ENCODE measurements around the gene IRF9. TPM values are rescaled to one million over a fixed set of nuclear protein-coding genes. Genes with fewer than 3 reads are reported as not detected.

IRF9 gene
- total and polyA plus RNA-seq, 2 of the 13 experiments (the other 11 are each of a cell fraction or from before 2014, with no cell fraction given) = 14.9 to 49.7 TPM

DNA sequence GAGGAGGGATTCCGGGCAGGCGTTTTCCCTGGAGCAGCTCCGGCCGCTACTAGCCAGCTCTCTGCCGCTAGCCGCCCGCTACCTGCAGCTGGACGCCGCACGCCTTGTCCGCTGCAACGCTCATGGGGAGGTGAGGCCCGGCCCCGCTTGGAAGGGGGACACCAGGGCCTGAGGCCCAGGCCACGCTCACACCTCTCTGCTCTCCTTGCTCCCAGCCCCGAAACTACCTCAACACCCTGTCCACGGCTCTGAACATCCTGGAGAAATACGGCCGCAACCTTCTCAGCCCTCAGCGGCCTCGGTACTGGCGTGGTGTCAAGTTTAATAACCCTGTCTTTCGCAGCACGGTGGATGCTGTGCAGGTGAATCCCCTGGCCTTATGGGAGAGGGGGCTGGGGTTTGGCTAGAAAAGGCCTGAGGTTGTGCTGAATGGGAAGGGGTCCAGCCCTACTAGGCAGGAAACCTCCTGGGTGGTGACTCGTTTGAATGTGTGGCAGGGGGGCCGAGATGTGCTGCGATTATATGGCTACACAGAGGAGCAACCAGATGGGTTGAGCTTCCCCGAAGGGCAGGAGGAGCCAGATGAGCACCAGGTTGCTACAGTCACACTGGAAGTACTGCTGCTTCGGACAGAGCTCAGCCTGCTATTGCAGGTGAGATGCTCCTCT, 13.2 kb upstream of the IRF9 start (continued):
- TF ChIP-seq AKNA (CRISPR knock-in tag; IDR thresholded peaks at IDR 0.05; ENCODE audit: borderline replicate concordance) = no peak
- peak; percentile 75; the same call in 1 of the 2 replicates for TF ChIP-seq ZNF761 (CRISPR knock-in tag; conservative IDR thresholded peaks at IDR 0.05)
- TF ChIP-seq MTERF4 (CRISPR knock-in tag; IDR thresholded peaks at IDR 0.05) = no peak
- TF ChIP-seq GPN1 (CRISPR knock-in tag; IDR thresholded peaks at IDR 0.05; ENCODE audit: borderline replicate concordance) = peak; percentile 89
- no peak for TF ChIP-seq ZNF34 (CRISPR knock-in tag; IDR thresholded peaks at IDR 0.05; ENCODE audit: borderline replicate concordance)
- TF ChIP-seq CBFB (CRISPR knock-in tag; IDR thresholded peaks at IDR 0.05) = no peak
- no peak for TF ChIP-seq ZMYM4 (CRISPR knock-in tag; IDR thresholded peaks at IDR 0.05)
- no peak for TF ChIP-seq ZNF264 (CRISPR knock-in tag; IDR thresholded peaks at IDR 0.05)
- TF ChIP-seq ARNT2 (CRISPR knock-in tag; IDR thresholded peaks at IDR 0.05; ENCODE audit: low read depth) = 0 out of 2 replicates have a peak, but pooled peaks have one; percentile 4
- no peak for TF ChIP-seq MIXL1 (CRISPR knock-in tag; IDR thresholded peaks at IDR 0.05)
- no peak for TF ChIP-seq MYPOP (CRISPR knock-in tag; IDR thresholded peaks at IDR 0.05)
- TF ChIP-seq THYN1 (CRISPR knock-in tag; IDR thresholded peaks at IDR 0.05; ENCODE audit: borderline replicate concordance, low read depth) = no peak
- no peak for TF ChIP-seq ZMYM3 (CRISPR knock-in tag; IDR thresholded peaks at IDR 0.05)
- TF ChIP-seq, protein P1, sequence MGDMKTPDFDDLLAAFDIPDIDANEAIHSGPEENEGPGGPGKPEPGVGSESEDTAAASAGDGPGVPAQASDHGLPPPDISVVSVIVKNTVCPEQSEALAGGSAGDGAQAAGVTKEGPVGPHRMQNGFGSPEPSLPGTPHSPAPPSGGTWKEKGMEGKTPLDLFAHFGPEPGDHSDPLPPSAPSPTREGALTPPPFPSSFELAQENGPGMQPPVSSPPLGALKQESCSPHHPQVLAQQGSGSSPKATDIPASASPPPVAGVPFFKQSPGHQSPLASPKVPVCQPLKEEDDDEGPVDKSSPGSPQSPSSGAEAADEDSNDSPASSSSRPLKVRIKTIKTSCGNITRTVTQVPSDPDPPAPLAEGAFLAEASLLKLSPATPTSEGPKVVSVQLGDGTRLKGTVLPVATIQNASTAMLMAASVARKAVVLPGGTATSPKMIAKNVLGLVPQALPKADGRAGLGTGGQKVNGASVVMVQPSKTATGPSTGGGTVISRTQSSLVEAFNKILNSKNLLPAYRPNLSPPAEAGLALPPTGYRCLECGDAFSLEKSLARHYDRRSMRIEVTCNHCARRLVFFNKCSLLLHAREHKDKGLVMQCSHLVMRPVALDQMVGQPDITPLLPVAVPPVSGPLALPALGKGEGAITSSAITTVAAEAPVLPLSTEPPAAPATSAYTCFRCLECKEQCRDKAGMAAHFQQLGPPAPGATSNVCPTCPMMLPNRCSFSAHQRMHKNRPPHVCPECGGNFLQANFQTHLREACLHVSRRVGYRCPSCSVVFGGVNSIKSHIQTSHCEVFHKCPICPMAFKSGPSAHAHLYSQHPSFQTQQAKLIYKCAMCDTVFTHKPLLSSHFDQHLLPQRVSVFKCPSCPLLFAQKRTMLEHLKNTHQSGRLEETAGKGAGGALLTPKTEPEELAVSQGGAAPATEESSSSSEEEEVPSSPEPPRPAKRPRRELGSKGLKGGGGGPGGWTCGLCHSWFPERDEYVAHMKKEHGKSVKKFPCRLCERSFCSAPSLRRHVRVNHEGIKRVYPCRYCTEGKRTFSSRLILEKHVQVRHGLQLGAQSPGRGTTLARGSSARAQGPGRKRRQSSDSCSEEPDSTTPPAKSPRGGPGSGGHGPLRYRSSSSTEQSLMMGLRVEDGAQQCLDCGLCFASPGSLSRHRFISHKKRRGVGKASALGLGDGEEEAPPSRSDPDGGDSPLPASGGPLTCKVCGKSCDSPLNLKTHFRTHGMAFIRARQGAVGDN (CRISPR knock-in tag; IDR thresholded peaks at IDR 0.05) = peak; percentile 27; the same call in 1 of the 2 replicates
- TF ChIP-seq ZGPAT (CRISPR knock-in tag; IDR thresholded peaks at IDR 0.05) = no peak

Measured in HepG2 (cell line).